ENCODE measurements around the gene FZD7. TPM values are rescaled to one million over a fixed set of nuclear protein-coding genes. Genes with fewer than 3 reads are reported as not detected.

The FZD7 gene
- total RNA-seq, 4 donors from 2014 or later, result 3.8 to 24.7 (median 10.1) TPM

- DNase-seq (ENCODE audit: low spot score) (no peak), ATAC-seq (ENCODE audit: low FRiP score) (no peak)
- TF ChIP-seq, protein P1, sequence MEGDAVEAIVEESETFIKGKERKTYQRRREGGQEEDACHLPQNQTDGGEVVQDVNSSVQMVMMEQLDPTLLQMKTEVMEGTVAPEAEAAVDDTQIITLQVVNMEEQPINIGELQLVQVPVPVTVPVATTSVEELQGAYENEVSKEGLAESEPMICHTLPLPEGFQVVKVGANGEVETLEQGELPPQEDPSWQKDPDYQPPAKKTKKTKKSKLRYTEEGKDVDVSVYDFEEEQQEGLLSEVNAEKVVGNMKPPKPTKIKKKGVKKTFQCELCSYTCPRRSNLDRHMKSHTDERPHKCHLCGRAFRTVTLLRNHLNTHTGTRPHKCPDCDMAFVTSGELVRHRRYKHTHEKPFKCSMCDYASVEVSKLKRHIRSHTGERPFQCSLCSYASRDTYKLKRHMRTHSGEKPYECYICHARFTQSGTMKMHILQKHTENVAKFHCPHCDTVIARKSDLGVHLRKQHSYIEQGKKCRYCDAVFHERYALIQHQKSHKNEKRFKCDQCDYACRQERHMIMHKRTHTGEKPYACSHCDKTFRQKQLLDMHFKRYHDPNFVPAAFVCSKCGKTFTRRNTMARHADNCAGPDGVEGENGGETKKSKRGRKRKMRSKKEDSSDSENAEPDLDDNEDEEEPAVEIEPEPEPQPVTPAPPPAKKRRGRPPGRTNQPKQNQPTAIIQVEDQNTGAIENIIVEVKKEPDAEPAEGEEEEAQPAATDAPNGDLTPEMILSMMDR (IDR thresholded peaks at IDR 0.05), result no peak
Observed at GRCh38 chr2:202019689-202020450, 13.8 kb upstream of the FZD7 start.

- TF ChIP-seq, protein P1 (IDR thresholded peaks at IDR 0.05), result no peak
- ATAC-seq (ENCODE audit: low FRiP score) (no peak), DNase-seq (ENCODE audit: low spot score) (no peak)
Observed at GRCh38 chr2:202022755-202023154, 10.9 kb upstream of the FZD7 start.

DNA sequence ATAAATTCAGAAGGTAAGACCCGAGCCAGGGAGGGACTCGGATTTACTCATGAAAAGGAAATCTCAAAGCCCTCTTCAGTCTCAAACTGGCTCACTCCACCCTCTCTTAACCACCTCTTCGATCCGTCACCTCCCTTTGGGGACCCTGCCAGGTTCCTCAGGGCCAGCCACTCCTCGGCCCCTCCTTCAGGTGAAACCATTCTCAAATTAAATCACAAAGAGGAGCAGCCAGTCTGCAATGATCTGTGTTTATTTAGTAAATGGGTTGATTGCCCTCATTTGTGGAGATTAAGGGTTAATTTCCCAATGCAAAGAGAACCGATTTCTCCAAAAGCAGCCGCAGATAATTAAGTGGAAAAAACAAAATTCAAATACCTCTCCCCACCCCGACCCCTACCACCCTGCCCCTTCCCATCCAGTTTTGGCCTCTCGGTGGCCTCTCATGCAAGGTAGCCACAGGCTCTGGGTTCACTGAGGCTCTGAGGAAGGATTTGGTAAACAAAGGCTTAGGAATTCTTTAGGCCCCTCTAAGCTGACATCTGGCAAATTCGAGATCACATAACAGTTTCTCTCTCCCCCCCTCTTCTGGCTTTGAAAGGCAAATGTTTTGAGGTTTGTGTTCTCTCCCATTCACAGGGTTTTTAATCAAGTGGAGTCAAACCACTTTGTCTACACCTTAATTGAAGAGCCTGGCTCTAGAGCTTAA is 10.3 kb upstream of the FZD7 start:
- no peak for ATAC-seq (ENCODE audit: low FRiP score)
- TF ChIP-seq, protein P1 (IDR thresholded peaks at IDR 0.05), result no peak
- DNase-seq (ENCODE audit: low spot score), result no peak

DNA sequence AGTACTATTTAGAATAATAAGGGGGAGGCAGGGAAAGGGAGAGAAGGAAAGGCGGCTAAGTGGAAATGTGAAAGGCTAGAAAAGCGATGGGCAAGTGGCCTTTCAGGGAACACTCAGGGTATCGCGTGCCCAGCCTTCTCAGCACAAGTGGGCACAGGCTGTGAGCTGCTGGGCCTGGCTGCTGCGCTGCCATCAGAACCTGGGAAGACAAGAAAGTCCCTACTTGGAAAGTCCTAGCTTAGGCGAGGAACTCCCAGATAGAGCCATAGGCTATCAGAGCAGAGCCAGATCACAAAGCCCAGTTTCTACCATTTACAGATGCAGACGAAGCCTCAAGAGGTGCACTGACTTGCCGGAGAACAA is 9.8 kb upstream of the FZD7 start:
- no peak for DNase-seq (ENCODE audit: low spot score)
- no peak for ATAC-seq (ENCODE audit: low FRiP score)
- TF ChIP-seq, protein P1 (IDR thresholded peaks at IDR 0.05), result no peak

GRCh38 chr2:202024871-202025270 is 8.8 kb upstream of the FZD7 start:
- ATAC-seq (ENCODE audit: low FRiP score), result no peak
- DNase-seq (ENCODE audit: low spot score), result no peak
- TF ChIP-seq, protein P1 (IDR thresholded peaks at IDR 0.05), result no peak

DNA sequence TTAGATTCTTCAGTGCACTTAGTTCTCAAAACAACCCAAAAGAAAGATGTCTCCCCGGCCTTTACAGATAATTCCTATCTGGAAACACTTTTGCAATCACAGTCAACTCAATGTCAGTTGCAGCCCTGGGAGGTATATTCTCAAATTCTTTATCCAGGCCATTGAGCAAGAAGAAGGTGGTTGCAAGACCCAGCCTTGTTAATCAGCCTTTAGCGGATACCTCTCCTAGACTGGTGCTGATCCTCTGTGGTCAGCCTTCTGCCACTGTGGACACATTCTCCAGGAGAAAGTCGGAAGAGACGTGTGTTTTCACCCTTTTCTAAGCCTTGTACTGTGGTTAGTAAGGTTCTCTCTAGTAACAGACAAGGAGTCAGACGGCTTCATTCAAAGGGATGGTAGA is 7.8 kb upstream of the FZD7 start:
- no peak for DNase-seq (ENCODE audit: low spot score)
- ATAC-seq (ENCODE audit: low FRiP score), result no peak
- TF ChIP-seq, protein P1 (IDR thresholded peaks at IDR 0.05), result no peak

DNA sequence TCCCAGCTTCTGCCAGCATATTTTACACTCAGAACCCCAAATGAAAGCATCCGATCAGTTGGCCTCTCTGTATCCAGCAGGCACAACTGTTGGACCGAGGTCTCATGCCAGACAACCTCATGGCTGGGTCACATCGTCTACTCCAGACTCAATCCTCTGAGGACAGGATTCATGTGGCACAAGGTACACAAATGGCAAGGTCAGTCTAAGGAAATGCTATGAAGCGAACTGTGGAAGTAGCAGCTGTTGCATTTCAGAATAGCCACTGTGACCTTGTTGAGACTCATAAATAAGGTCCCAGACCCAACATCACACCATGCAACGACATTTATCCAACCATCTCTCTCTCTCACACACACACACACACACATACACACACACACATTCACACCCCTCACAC is 7.1 kb upstream of the FZD7 start:
- ATAC-seq (ENCODE audit: low FRiP score) (no peak), DNase-seq (ENCODE audit: low spot score) (no peak)
- TF ChIP-seq, protein P1 (IDR thresholded peaks at IDR 0.05), result no peak

Data from omental fat pad (tissue), 4 donors.